OCI-LY3 (cell line): ENCODE measurements around the gene RRAS2.

Experiments
- H2AFZ ChIP-seq: fragments of 200-600, 300-600 bp; shearing (Covaris generic); 2 replicates; pipeline ENCODE4 v1.6.0; 2014; ENCODE audit warnings: antibody characterized with exemption, low read depth, low read length
- H3K27ac ChIP-seq: fragments of 200-600, 300-600 bp; sonication (generic); 2 replicates; pipeline ENCODE4 v1.5.1; 2014; ENCODE audit warnings: mild to moderate bottlenecking, low read length, moderate library complexity, mixed read lengths
- H3K27me3 ChIP-seq: fragments of 200-600, 300-600 bp; sonication (generic); 2 replicates; pipeline ENCODE4 v1.6.1; 2014; ENCODE audit warnings: low read depth, low read length, mixed read lengths
- H3K36me3 ChIP-seq: fragments of 200-600, 300-600 bp; sonication (generic); replicated peaks from 2 replicates; pipeline ENCODE3; 2014; ENCODE audit warnings: low read depth, low read length, mixed read lengths
- H3K4me1 ChIP-seq: fragments of 300-600, 200-600 bp; sonication (generic); 2 replicates; pipeline ENCODE4 v1.6.1; 2014; ENCODE audit warnings: low read length, mixed read lengths
- H3K4me2 ChIP-seq: fragments of 200-600, 300-600 bp; sonication (generic); 2 replicates; pipeline ENCODE4 v1.6.1; 2014; ENCODE audit warnings: low read length, mixed read lengths
- H3K4me3 ChIP-seq: fragments of 300-600, 200-600 bp; sonication (generic); 2 replicates; pipeline ENCODE4 v1.5.1; 2014; ENCODE audit warnings: antibody characterized with exemption, mild to moderate bottlenecking, low read length, moderate library complexity
- H3K79me2 ChIP-seq: fragments of 300-600, 200-600 bp; shearing (Covaris generic); 2 replicates; pipeline ENCODE4 v1.6.1; 2014; ENCODE audit warnings: mild to moderate bottlenecking, low read length, mixed read lengths
- H3K9ac ChIP-seq: fragments of 300-600, 200-600 bp; shearing (Covaris generic); 2 replicates; pipeline ENCODE4 v1.6.0; 2014; ENCODE audit warnings: mild to moderate bottlenecking, low read length, moderate library complexity
- H3K9me3 ChIP-seq: fragments of 200-600, 300-600 bp; shearing (Covaris generic); 2 replicates; pipeline ENCODE4 v1.6.1; 2014; ENCODE audit warnings: low read length, mixed read lengths; ENCODE audit not compliant: insufficient read depth
- H4K20me1 ChIP-seq: fragments of 200-600, 300-600 bp; sonication (generic); 2 replicates; pipeline ENCODE4 v1.6.1; 2016; ENCODE audit warnings: low read length, mixed read lengths; ENCODE audit not compliant: insufficient read depth
- CTCF ChIP-seq: fragments of 200-600, 300-600 bp; sonication (generic); IDR thresholded peaks from 2 replicates; pipeline ENCODE4 v1.5.1; 2014; ENCODE audit warnings: antibody characterized with exemption, low read length, low read depth
- EZH2phosphoT487 ChIP-seq: fragments of 200-600 bp; shearing (Covaris generic); IDR thresholded peaks from 2 replicates; pipeline ENCODE4 v1.6.1; 2018; ENCODE audit warnings: antibody characterized with exemption, mixed run types, low read depth

RRAS2 gene

GRCh38 chr11:14364322-14364721 is 5.3 kb upstream of the RRAS2 start:
- Histone ChIP-seq H3K9ac (no peak overlapping the region), H3K4me2 (no peak overlapping the region), H3K27me3 (peaks cover 15% of the 10 kb centered on the region; the same call in 1 of the 2 replicates), H3K4me1 (peaks cover 6% of the 10 kb centered on the region), H2AFZ (no peak overlapping the region), H3K79me2 (no peaks in the 10 kb centered on the region), H3K9me3 (no peaks in the 10 kb centered on the region), H3K27ac (no peak overlapping the region), H4K20me1 (no peaks in the 10 kb centered on the region), H3K36me3 (no peaks in the 10 kb centered on the region), H3K4me3 (no peak overlapping the region)
- TF ChIP-seq CTCF, result no peak

GRCh38 chr11:14362611-14363010 is 3.6 kb upstream of the RRAS2 start:
- H3K9me3 ChIP-seq, result no peaks in the 10 kb centered on the region
- H4K20me1 ChIP-seq, result peaks cover under 1% of the 10 kb centered on the region; the same call in 1 of the 2 replicates
- no peak overlapping the region for H3K27ac ChIP-seq
- no peak overlapping the region for H3K4me3 ChIP-seq
- H3K27me3 ChIP-seq, result peaks cover 16% of the 10 kb centered on the region; the same call in 1 of the 2 replicates
- peaks cover 13% of the 10 kb centered on the region for H3K79me2 ChIP-seq
- peaks cover 5% of the 10 kb centered on the region for H3K4me1 ChIP-seq
- no peak overlapping the region for H2AFZ ChIP-seq
- H3K36me3 ChIP-seq, result no peaks in the 10 kb centered on the region
- TF ChIP-seq EZH2phosphoT487 (no peak), CTCF (no peak)
- no peak overlapping the region for H3K4me2 ChIP-seq
- no peak overlapping the region for H3K9ac ChIP-seq

- Histone ChIP-seq H3K36me3 (no peaks in the 10 kb centered on the region), H4K20me1 (peaks cover 8% of the 10 kb centered on the region; the same call in 1 of the 2 replicates), H3K4me3 (no peak overlapping the region), H3K79me2 (peaks cover 19% of the 10 kb centered on the region), H3K9ac (no peak overlapping the region), H2AFZ (no peak overlapping the region), H3K27me3 (peaks cover 16% of the 10 kb centered on the region; the same call in 1 of the 2 replicates), H3K4me1 (peaks cover 11% of the 10 kb centered on the region), H3K27ac (no peak overlapping the region), H3K9me3 (no peaks in the 10 kb centered on the region), H3K4me2 (no peak overlapping the region)
- TF ChIP-seq EZH2phosphoT487 (no peak), CTCF (no peak)
Measured at GRCh38 chr11:14361951-14362350, 3.0 kb upstream of the RRAS2 start.

- H3K9me3 ChIP-seq, result no peaks in the 10 kb centered on the region
- H3K27ac ChIP-seq, result no peak overlapping the region
- peaks cover 13% of the 10 kb centered on the region for H4K20me1 ChIP-seq
- H3K4me3 ChIP-seq, result no peak overlapping the region
- no peak overlapping the region for H2AFZ ChIP-seq
- no peak overlapping the region for H3K4me2 ChIP-seq
- peaks cover 29% of the 10 kb centered on the region for H3K79me2 ChIP-seq
- no peak overlapping the region for H3K9ac ChIP-seq
- peaks cover 15% of the 10 kb centered on the region for H3K4me1 ChIP-seq
- TF ChIP-seq EZH2phosphoT487 (no peak), CTCF (no peak)
- peaks cover 16% of the 10 kb centered on the region; the same call in 1 of the 2 replicates for H3K27me3 ChIP-seq
- H3K36me3 ChIP-seq, result no peaks in the 10 kb centered on the region
Measured at GRCh38 chr11:14360976-14361375, 2.0 kb upstream of the RRAS2 start.
